RWPE1 (cell line): ENCODE results near the gene PRAMEF20.
"Not testable (repeated sequence)": the region's sequence is repeated elsewhere in the genome, so short reads cannot be mapped to it uniquely, and the experiment has no call there.

Experiments
- CTCF ChIA-PET: fragments of 350-600 bp; sonication (Branson Sonifier 250); formaldehyde crosslinking; extraction: SDS; loops from one replicate; lab custom pipeline; 2021; lab: Yijun Ruan, JAX
- POLR2A ChIA-PET: fragments of 400-600 bp; formaldehyde crosslinking; extraction: SDS; loops from one replicate; lab custom pipeline; 2020; ENCODE audit warnings: antibody characterized with exemption; ENCODE audit not compliant: low non-redundant PET; lab: Yijun Ruan, JAX
- DNase-seq: peaks from one replicate; pipeline ENCODE4 v3.0.0; 2012; ENCODE audit warnings: low spot score
- H3K27ac ChIP-seq: fragments of 450-650 bp; 2 replicates; pipeline ENCODE4 v1.5.1; 2017
- TF ChIP-seq, protein P1 (sequence below): fragments of 450-650 bp; conservative IDR thresholded peaks from 2 replicates; pipeline ENCODE4 v1.5.1; 2017; ENCODE audit warnings: low read depth, mild to moderate bottlenecking

Gene PRAMEF20

DNA sequence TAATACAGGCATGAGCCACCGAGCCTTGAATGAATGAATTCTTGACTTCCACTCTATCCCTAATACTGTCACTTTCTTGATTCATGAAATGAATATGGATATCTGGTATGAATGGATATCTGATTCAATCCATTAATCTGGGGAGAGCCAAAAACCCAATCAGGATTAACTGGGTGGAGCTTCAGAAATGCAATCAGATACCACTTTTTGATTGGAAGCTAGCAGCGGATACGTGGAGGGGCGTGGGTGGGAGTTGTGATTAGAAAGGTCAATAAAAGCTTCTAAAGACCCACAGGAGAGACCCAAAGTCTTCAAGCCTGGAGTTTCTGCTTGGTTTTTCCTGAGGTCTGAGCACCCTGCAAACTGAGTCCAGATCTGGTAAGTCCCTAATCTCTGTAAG is at the start of gene PRAMEF20:
Gene PRAMEF20, plus strand, starts transcription at position 301 of the 400 bp plus-strand sequence. CDS start 5,905 bp downstream, outside the sequence.
- DNase-seq, H3K27ac ChIP-seq, CTCF ChIA-PET, POLR2A ChIA-PET: not testable (repeated sequence)

DNA sequence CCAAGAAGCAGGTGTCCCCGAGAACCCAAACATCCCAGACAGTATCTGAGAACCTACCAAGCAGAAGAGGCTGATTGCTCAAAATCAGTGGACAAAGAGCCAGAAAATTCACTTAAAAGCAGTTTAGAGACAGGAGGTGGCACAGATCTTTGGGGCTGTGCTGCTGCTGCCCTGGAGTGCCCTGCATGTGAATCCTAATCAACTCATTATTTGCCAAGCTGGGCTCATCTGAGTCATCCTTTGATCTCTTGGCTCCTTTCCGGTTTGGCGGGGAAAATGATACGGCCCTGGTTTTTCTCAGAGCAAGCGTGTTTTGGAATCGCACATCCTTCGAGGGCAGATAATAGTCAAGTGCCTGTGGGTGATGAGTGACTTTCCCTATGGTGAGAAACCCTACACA is 47.9 kb upstream of the PRAMEF20 start:
- CTCF ChIA-PET, POLR2A ChIA-PET, DNase-seq, H3K27ac ChIP-seq: not testable (repeated sequence)

DNA sequence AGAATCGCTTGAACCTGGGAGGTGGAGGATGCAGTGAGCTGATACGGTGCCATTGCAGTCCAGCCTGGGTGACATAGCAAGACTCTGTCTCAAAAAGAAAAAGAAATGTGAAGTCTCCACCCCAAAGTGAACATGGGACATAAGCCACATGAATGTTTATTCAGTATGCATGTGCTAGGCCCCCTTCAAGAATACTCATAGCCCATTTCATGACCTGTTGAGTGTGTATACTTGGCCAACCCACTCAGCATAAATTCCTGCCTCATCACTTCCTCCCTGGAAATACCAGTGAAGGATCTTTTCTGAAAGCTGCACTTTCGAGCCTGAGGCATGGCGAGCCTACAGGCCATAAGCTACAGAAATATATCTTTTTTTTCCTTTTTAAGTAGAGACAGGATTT is 45.3 kb upstream of the PRAMEF20 start:
- H3K27ac ChIP-seq, POLR2A ChIA-PET, CTCF ChIA-PET, DNase-seq: not testable (repeated sequence)

DNA sequence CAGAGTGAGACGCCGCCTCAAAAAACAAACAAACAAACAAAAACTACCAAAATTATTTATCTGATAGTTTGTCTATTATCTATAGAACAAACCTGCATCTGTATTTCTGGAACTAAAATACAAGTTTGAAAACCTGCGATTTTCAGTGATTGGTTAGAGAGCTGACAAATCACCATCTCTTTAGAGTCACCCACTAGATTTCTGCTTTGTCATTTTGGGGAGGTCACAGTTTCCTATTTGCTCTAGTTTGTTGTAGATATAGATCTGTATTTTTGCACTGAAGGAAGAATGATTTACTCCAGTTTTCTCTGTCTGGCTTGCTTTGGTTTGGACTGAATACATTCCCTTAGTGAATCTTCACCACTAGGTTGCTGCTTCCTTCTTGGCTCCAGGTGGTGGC is 43.7 kb upstream of the PRAMEF20 start:
- CTCF ChIA-PET, DNase-seq, H3K27ac ChIP-seq, POLR2A ChIA-PET: not testable (repeated sequence)

DNA sequence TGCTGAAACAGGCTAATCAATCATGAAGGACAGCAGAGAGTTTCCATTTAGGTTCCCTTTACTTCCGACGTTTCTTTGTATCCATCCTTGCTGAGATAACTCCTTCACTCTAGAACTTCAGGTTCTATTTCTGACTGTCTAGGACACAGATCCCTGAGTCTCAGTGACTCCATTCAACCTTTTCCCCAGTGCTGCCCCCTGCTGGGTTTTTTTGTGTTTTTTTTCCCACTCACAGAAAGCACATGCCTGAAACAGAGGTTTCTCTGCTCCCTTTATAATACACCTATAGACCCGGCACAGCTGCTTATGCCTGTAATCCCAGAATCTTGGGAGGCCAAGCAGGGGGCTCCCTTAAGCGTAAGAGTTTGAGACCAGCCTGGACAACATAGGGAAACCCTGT is 41.7 kb upstream of the PRAMEF20 start:
- CTCF ChIA-PET, POLR2A ChIA-PET, H3K27ac ChIP-seq, DNase-seq: not testable (repeated sequence)

DNA sequence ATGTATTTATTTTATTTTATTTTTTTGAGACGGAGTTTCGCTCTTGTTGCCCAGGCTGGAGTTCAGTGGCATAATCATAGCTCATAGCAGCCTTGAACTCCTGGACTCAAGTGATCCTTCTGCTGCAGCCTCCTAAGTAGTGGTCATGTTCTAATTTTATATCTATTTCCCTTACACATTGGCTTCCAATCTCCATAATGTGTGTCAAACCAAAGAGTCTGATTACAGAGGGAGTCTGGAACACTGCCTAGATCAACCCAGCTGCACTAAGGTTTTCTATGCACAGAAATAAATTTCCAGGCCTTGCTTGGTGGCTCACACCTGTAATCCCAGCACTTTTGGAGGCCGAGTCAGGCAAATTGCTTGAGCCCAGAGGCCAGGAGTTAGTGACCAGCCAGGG is 31.3 kb upstream of the PRAMEF20 start:
- DNase-seq, CTCF ChIA-PET, POLR2A ChIA-PET, H3K27ac ChIP-seq: not testable (repeated sequence)

DNA sequence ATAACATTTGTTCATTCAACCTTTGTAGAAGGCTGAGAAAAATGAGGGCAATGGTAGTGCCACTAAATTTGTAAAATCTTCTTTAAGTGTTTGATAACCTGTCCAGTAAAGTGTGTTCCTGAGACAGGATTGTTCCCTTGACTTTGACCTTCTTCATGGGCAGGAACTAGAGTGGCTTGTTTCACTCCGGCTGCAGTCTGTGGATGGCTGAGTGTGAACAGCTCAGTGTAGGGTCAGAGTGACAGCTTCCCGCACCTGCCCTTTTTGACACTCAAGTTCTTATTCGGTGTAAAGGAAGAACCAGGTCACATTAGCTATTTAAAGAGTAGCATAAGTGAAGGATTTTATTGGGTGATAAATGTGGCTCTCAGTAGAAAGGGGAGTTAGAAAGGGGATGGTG is 29.9 kb upstream of the PRAMEF20 start:
- POLR2A ChIA-PET, CTCF ChIA-PET: not testable (repeated sequence)

DNA sequence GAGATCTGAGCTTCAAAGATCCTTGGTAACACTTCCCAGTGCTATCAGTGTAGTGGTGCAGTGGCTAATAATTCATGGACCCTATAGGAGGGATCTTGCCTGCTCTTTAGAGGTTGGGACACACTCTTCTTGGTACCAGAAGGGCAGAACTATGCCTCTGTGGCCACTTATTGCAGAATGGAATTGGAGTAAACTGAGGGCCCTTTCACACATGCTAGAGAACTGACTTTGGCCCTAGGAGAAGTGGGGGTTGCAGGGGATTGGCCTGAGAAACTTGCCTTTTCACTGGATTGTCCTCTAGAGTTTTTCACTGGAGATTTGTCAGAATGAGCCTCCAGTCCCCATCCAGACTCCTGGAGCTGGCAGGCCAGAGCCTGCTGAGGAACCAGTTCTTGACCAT is 20.9 kb upstream of the PRAMEF20 start, which contains the start of gene PRAMEF17:
Gene PRAMEF17, plus strand, starts transcription at position 301 of the 400 bp plus-strand sequence. Its CDS starts 26 bp downstream, at position 327.
- CTCF ChIA-PET = interaction anchor here (0.7 kb wide), 1 partner anchor 46 kb away, joined by 3 read pairs; no protein-coding TSS in a partner anchor
- H3K27ac ChIP-seq, POLR2A ChIA-PET, DNase-seq: not testable (repeated sequence)

More for the DNA sequence above, 29.9 kb upstream of the PRAMEF20 start:
- DNase-seq, H3K27ac ChIP-seq: not testable (repeated sequence)

DNA sequence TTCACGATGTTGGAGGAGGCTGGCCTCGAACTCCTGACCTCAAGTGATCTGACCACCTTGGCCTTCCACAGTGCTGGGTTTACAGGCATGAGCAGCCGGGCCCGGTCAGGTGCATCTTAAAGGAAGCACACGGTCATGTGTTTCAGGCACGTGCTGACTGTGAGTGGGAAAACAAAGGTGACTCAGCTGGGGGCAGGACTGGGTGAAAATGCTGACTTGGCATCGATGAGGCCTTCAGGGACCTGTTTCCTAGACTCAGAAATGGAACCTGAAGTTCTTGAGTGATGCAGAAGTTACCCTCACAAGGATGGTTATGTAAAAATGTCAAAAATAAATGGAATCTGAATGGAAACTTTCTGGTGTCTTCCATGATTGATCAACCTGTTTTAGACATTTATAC is 17.2 kb upstream of the PRAMEF20 start:
- CTCF ChIA-PET = interaction anchor here (0.6 kb wide), 1 partner anchor 164 kb away, joined by 3 read pairs; no protein-coding TSS in a partner anchor
- H3K27ac ChIP-seq, POLR2A ChIA-PET, DNase-seq: not testable (repeated sequence)

DNA sequence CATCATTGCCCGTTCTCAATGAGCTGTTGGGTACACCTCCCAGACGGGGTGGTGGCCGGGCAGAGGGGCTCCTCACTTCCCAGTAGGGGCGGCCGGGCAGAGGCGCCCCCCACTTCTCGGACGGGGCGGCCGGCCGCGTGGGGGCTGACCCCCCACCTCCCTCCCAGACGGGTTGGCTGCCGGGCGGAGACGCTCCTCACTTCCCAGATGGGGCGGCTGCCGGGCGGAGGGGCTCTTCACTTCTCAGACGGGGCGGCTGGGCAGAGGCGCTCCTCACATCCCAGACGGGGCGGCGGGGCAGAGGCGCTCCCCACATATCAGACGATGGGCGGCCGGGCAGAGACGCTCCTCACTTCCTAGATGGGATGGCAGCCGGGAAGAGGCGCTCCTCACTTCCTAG is 15.5 kb upstream of the PRAMEF20 start:
- DNase-seq, H3K27ac ChIP-seq, CTCF ChIA-PET, POLR2A ChIA-PET: not testable (repeated sequence)

DNA sequence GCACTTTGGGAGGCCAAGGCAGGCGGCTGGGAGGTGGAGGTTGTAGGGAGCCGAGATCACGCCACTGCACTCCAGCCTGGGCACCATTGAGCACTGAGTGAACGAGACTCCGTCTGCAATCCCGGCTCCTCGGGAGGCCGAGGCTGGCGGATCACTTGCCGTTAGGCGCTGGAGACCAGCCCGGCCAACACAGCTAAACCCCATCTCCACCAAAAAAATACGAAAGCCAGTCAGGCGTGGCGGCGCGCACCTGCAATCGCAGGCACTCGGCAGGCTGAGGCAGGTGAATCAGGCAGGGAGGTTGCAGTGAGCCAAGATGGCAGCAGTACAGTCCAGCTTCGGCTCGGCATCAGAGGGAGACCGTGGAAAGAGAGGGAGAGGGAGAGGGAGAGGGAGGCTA is 14.9 kb upstream of the PRAMEF20 start:
- POLR2A ChIA-PET, H3K27ac ChIP-seq, CTCF ChIA-PET, DNase-seq: not testable (repeated sequence)

DNA sequence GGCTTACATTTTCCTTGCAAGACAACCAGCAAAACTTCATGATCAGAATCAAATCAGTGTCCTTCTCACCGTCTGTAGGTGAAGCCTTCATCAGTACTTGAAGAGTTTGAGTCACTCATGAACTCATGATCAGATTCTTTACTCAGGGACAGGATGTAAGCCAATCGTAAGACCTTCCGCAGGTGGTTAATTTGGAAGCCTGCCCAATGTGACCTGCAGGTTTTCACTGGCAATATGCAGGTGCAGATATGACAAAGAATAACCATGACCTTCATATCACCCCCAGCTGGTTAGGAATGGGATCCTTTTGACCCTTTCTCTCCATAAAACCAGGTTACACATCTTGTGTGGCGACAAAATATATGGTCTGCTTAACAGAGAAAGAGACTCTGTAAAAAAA is 2.4 kb upstream of the PRAMEF20 start:
- TF ChIP-seq, protein P1, sequence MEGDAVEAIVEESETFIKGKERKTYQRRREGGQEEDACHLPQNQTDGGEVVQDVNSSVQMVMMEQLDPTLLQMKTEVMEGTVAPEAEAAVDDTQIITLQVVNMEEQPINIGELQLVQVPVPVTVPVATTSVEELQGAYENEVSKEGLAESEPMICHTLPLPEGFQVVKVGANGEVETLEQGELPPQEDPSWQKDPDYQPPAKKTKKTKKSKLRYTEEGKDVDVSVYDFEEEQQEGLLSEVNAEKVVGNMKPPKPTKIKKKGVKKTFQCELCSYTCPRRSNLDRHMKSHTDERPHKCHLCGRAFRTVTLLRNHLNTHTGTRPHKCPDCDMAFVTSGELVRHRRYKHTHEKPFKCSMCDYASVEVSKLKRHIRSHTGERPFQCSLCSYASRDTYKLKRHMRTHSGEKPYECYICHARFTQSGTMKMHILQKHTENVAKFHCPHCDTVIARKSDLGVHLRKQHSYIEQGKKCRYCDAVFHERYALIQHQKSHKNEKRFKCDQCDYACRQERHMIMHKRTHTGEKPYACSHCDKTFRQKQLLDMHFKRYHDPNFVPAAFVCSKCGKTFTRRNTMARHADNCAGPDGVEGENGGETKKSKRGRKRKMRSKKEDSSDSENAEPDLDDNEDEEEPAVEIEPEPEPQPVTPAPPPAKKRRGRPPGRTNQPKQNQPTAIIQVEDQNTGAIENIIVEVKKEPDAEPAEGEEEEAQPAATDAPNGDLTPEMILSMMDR = no peak
- ChIA-PET CTCF (no interaction called here), POLR2A (no interaction called here)
- no peak for DNase-seq
- no peak overlapping the region for H3K27ac ChIP-seq

DNA sequence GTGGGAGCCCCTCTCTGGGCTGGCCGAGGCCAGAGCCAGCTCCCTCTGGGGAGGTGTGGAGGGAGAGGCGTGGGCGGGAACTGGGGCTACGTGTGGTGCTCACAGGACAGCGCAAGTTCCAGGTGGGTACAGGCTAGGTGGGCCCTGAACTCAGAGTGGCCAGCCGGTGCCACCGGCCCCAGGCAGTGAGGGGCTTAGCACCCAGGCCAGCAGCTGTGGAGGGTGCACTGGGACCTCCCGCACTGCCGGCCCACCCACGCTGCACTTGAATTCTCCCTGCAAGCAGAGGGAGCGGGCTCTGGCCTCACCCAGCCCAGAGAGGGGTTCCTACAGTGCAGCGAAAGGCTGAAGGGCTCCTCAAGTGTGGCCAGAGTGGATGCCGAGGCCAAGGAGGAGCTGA is 20.2 kb downstream of the PRAMEF20 start:
- ChIA-PET CTCF (no interaction called here), POLR2A (no interaction called here)
- no peak overlapping the region for H3K27ac ChIP-seq
- DNase-seq = no peak
- TF ChIP-seq, protein P1 = no peak
